B cell (primary cell): Measurements from ENCODE around the gene FARSB. TPM values are rescaled to one million over a fixed set of nuclear protein-coding genes. Genes with fewer than 3 reads are reported as not detected.

Experiments
- ATAC-seq: fragments of 200-7000 bp; cut with Tn5 transposase; one replicate; pipeline ENCODE4 v1.10.0; 2021; ENCODE audit warnings: low read depth, mild to moderate bottlenecking, moderate number of reproducible peaks, moderate library complexity
- CTCF ChIA-PET: fragments of 350-600 bp; sonication (Branson Sonifier 250); formaldehyde crosslinking; loops from one replicate; lab custom pipeline; 2021; ENCODE audit warnings: antibody characterized with exemption, inconsistent platforms; lab: Charles Lee
- POLR2A ChIA-PET: fragments of 350-600 bp; sonication (Branson Sonifier 250); formaldehyde crosslinking; loops from one replicate; lab custom pipeline; 2021; ENCODE audit warnings: antibody characterized with exemption; lab: Charles Lee
- DNase-seq: peaks from one replicate; pipeline ENCODE4 v3.0.0; 2013
- H2AFZ ChIP-seq: 2 replicates; pipeline ENCODE4 v1.6.1; 2012; ENCODE audit warnings: mild to moderate bottlenecking, low read depth, low read length; ENCODE audit not compliant: insufficient read depth, poor library complexity, severe bottlenecking
- H3K27ac ChIP-seq, 2 donors: 1 replicate in 1 of 2; 2 replicates in 1 of 2; pipeline ENCODE4 v1.5.1; 2012 to 2013; ENCODE audit warnings: low read length in 2 of 2, mild to moderate bottlenecking in 2 of 2, moderate library complexity in 1 of 2
- H3K27me3 ChIP-seq, 4 experiments: fragments of 200-600 bp in 1 of 4; sonication (generic) in 1 of 4; replicated peaks in 1 of 4; 1 replicate in 2 of 4; 2 replicates in 2 of 4; pipeline versions ENCODE4 v1.6.1 to v1.7.0; 2013 to 2016; ENCODE audit warnings: low read length in 3 of 4, mild to moderate bottlenecking in 2 of 4, mixed read lengths in 1 of 4, moderate library complexity in 1 of 4; ENCODE audit not compliant: insufficient read depth in 4 of 4, control insufficient read depth in 3 of 4; ENCODE audit errors: control extremely low read depth in 1 of 4
- H3K36me3 ChIP-seq, 2 experiments: replicated peaks in 1 of 2; 1 replicate in 1 of 2; 2 replicates in 1 of 2; pipeline versions ENCODE4 v1.6.1 to v1.7.1; 2013; ENCODE audit warnings: low read length in 1 of 2; ENCODE audit not compliant: insufficient read depth in 2 of 2, control insufficient read depth in 1 of 2; ENCODE audit errors: control extremely low read depth in 1 of 2, extremely low read depth in 1 of 2
- H3K4me1 ChIP-seq, 2 donors: fragments of 200-600 bp in 1 of 2; sonication (generic) in 1 of 2; 1 replicate in 1 of 2; 2 replicates in 1 of 2; pipeline versions ENCODE4 v1.5.1 to v1.6.1; 2013 to 2017; ENCODE audit warnings: low read length in 2 of 2; ENCODE audit not compliant: control insufficient read depth in 2 of 2, insufficient read depth in 2 of 2
- H3K4me2 ChIP-seq: replicated peaks from 2 replicates; pipeline ENCODE3; 2012; ENCODE audit warnings: mild to moderate bottlenecking, low read depth, low read length; ENCODE audit not compliant: poor library complexity, severe bottlenecking
- H3K4me3 ChIP-seq, 5 experiments: fragments of 200-600 bp in 1 of 5; sonication (generic) in 1 of 5; 1 replicate in 3 of 5; 2 replicates in 2 of 5; pipeline versions ENCODE4 v1.5.1 to v1.7.0; 2011 to 2016; ENCODE audit warnings: low read length in 4 of 5, mild to moderate bottlenecking in 4 of 5, low read depth in 2 of 5, control low read depth in 1 of 5, moderate library complexity in 1 of 5; ENCODE audit not compliant: insufficient read depth in 1 of 5; ENCODE audit errors: control extremely low read depth in 1 of 5, extremely low read depth in 1 of 5
- H3K79me2 ChIP-seq: fragments of 200-600 bp; sonication (generic); one replicate; pipeline ENCODE4 v1.6.0; 2016; ENCODE audit warnings: low read length; ENCODE audit not compliant: control insufficient read depth, insufficient read depth
- H3K9ac ChIP-seq: fragments of 200-600 bp; sonication (generic); 2 replicates; pipeline ENCODE4 v1.6.1; 2017; ENCODE audit warnings: mild to moderate bottlenecking, low read length, moderate library complexity
- H3K9me3 ChIP-seq, 3 donors: one replicate each; pipeline versions ENCODE4 v1.6.1 to v1.7.1; 2013; ENCODE audit warnings: low read length in 2 of 3; ENCODE audit not compliant: control insufficient read depth in 2 of 3, insufficient read depth in 1 of 3; ENCODE audit errors: control extremely low read depth in 1 of 3
- H4K20me1 ChIP-seq: 2 replicates; pipeline ENCODE4 v1.6.0; 2012; ENCODE audit warnings: mild to moderate bottlenecking, low read length; ENCODE audit not compliant: insufficient read depth, control insufficient read depth, poor library complexity, severe bottlenecking
- H3K27ac Mint-ChIP-seq: one replicate; pipeline ENCODE4 v1.8.0; 2021; ENCODE audit warnings: mixed read lengths
- H3K27me3 Mint-ChIP-seq: one replicate; pipeline ENCODE4 v1.8.0; 2021; ENCODE audit warnings: mixed read lengths
- H3K4me1 Mint-ChIP-seq: one replicate; pipeline ENCODE4 v1.8.0; 2021; ENCODE audit warnings: mixed read lengths
- H3K4me3 Mint-ChIP-seq: one replicate; pipeline ENCODE4 v1.8.0; 2021; ENCODE audit warnings: mixed read lengths
- H3K9me3 Mint-ChIP-seq: one replicate; pipeline ENCODE4 v1.8.0; 2022; ENCODE audit warnings: mixed read lengths; ENCODE audit not compliant: insufficient read depth
- CTCF ChIP-seq: fragments of 200-600 bp; IDR thresholded peaks from one replicate; pipeline ENCODE4 v1.8.0; 2022; ENCODE audit warnings: antibody characterized with exemption, mild to moderate bottlenecking
- EZH2 ChIP-seq: IDR thresholded peaks from 2 replicates; pipeline ENCODE4 v1.6.1; 2012; ENCODE audit warnings: borderline replicate concordance, low read depth, mild to moderate bottlenecking, moderate library complexity, low read length; ENCODE audit not compliant: insufficient read depth, poor library complexity, severe bottlenecking
- WGBS: methylation state at CpG from one replicate; pipeline ENCODE4 v1.1.5; 2013; ENCODE audit warnings: missing lambda C conversion rate; ENCODE audit not compliant: insufficient coverage; 5-methylcytosine and 5-hydroxymethylcytosine counted together
- intact Hi-C: fragments of 100-400 bp; cut with micrococcal nuclease; formaldehyde crosslinking; loops from one replicate; pipeline ENCODE4 v1.10.0; 2022
- polyA plus RNA-seq: library from polyadenylated mRNA; depleted of rRNA; stranded (reverse); fragments of >200 nt; gene quantifications from 2 replicates; pipeline ENCODE4 v1.2.3, GENCODE V29; 2012
- total RNA-seq, 2 donors: library from RNA; stranded (reverse); fragments of 120-200 nt in 1 of 2; gene quantifications; 1 replicate in 1 of 2; 2 replicates in 1 of 2; pipeline versions ENCODE4 v1.2.3 to v1.2.4, GENCODE V29; 2013 to 2022

The FARSB gene
- total and polyA plus RNA-seq, 2 donors (not counting 1 experiment from before 2014, with no cell fraction given): 9.2 to 10.2 TPM

- Histone ChIP-seq H3K4me3 (no peak overlapping the region), H2AFZ (no peak overlapping the region), H3K9me3 (no peaks in the 10 kb centered on the region), H3K27ac (no peak overlapping the region), H3K79me2 (no peaks in the 10 kb centered on the region), H3K4me1 (peaks cover 4 to 6% of the 10 kb centered on the region in 2 donors), H4K20me1 (no peaks in the 10 kb centered on the region), H3K36me3 (no peaks in the 10 kb centered on the region), H3K9ac (no peak overlapping the region), H3K4me2 (peak overlapping the region; percentile 37), H3K27me3 (no peaks in the 10 kb centered on the region)
- Mint-ChIP-seq H3K27ac (no peak overlapping the region), H3K4me1 (peaks cover 5% of the 10 kb centered on the region), H3K27me3 (peaks cover 16% of the 10 kb centered on the region), H3K9me3 (no peaks in the 10 kb centered on the region), H3K4me3 (no peak overlapping the region)
- intact Hi-C loops: loop anchor here (1.0 to 2.0 kb wide), 2 partner anchors 34 to 213 kb away; partner anchors contain the start of gene FARSB
- WGBS: 33% methylated on average over 2 of the region's 10 CpGs
- ATAC-seq (peak; percentile 100), DNase-seq (peak; percentile 86)
- POLR2A ChIA-PET: no interaction called here
- CTCF ChIA-PET: interaction anchor here (0.9 to 3.0 kb wide), 17 partner anchors 9 to 254 kb away, joined by 3 to 19 read pairs (median 4); no protein-coding TSS in a partner anchor
- TF ChIP-seq CTCF (peak; percentile 100), EZH2 (no peak)
These were observed 34.8 kb upstream of the FARSB start for GRCh38 chr2:222690564-222691200.

GRCh38 chr2:222689322-222689721 is 33.4 kb upstream of the FARSB start:
- intact Hi-C loops: no loop called here
- H3K4me3 Mint-ChIP-seq: no peak overlapping the region
- POLR2A ChIA-PET: no interaction called here

More at GRCh38 chr2:222689322-222689721, 33.4 kb upstream of the FARSB start:
- TF ChIP-seq CTCF (no peak), EZH2 (no peak)
- H3K9ac ChIP-seq: no peak overlapping the region
- no peaks in the 10 kb centered on the region for H3K79me2 ChIP-seq
- H3K4me2 ChIP-seq: no peak overlapping the region
- no peaks in the 10 kb centered on the region for H3K9me3 ChIP-seq
- Mint-ChIP-seq H3K27ac (no peak overlapping the region), H3K9me3 (no peaks in the 10 kb centered on the region), H3K27me3 (peaks cover 16% of the 10 kb centered on the region), H3K4me1 (peaks cover 5% of the 10 kb centered on the region)
- no peak overlapping the region for H3K4me3 ChIP-seq
- no peak overlapping the region for H2AFZ ChIP-seq
- no peak overlapping the region for H3K27ac ChIP-seq
- WGBS: no CpG with 5 or more reads among the region's 2 CpGs
- no peaks in the 10 kb centered on the region for H3K36me3 ChIP-seq
- H3K27me3 ChIP-seq: no peaks in the 10 kb centered on the region
- ATAC-seq (no peak), DNase-seq (no peak)
- H3K4me1 ChIP-seq: peaks cover 4 to 6% of the 10 kb centered on the region in 2 donors
- no peaks in the 10 kb centered on the region for H4K20me1 ChIP-seq
- CTCF ChIA-PET: interaction anchor here (1.0 to 2.5 kb wide), 7 partner anchors 14 to 250 kb away, joined by 3 to 8 read pairs (median 4); partner anchors contain the start of gene FARSB
